Vagina (tissue), 2 donors: ENCODE results near the gene SLIT2. TPM values are rescaled to one million over a fixed set of nuclear protein-coding genes. Genes with fewer than 3 reads are reported as not detected.

ENCODE experiments used
- DNase-seq, 2 donors: peaks; one replicate each; pipeline ENCODE4 v3.0.0-alpha.2; 2017; ENCODE audit errors: extremely low spot score in 2 of 2
- H3K27ac ChIP-seq: fragments of 200-600 bp; sonication (generic); one replicate; pipeline ENCODE4 v1.5.1; 2019
- H3K27me3 ChIP-seq: fragments of 200-600 bp; sonication (generic); one replicate; pipeline ENCODE4 v1.5.1; 2019
- H3K36me3 ChIP-seq, 2 donors: fragments of 200-600 bp; sonication (generic); one replicate each; pipeline ENCODE4 v1.5.1; 2017 to 2019
- H3K4me1 ChIP-seq: fragments of 200-600 bp; sonication (generic); one replicate; pipeline ENCODE4 v1.5.1; 2019
- H3K4me3 ChIP-seq, 2 donors: fragments of 200-600 bp; sonication (generic); 1 replicate in 1 of 2; 2 replicates in 1 of 2; pipeline ENCODE4 v1.5.1; 2016 to 2019
- H3K9me3 ChIP-seq: fragments of 200-600 bp; sonication (generic); one replicate; pipeline ENCODE4 v1.5.1; 2019
- CTCF ChIP-seq, 3 experiments: fragments of 450-650 bp in 2 of 3; fragments of 200-600 bp in 1 of 3; sonication (generic) in 1 of 3; IDR thresholded peaks; one replicate each; pipeline ENCODE4 v1.5.1; 2017 to 2019; ENCODE audit warnings: antibody characterized with exemption in 3 of 3, mild to moderate bottlenecking in 2 of 3, moderate library complexity in 2 of 3
- POLR2A ChIP-seq, 2 donors: fragments of 450-650 bp; IDR thresholded peaks; one replicate each; pipeline ENCODE4 v1.6.1; 2017; ENCODE audit warnings: antibody characterized with exemption in 2 of 2, mild to moderate bottlenecking in 2 of 2, moderate library complexity in 2 of 2
- POLR2AphosphoS5 ChIP-seq, 2 donors: sonication (generic); formaldehyde crosslinking; IDR thresholded peaks; one replicate each; pipeline ENCODE4 v1.9.0; 2017; ENCODE audit warnings: antibody characterized with exemption in 2 of 2, mild to moderate bottlenecking in 2 of 2, low read depth in 1 of 2; ENCODE audit not compliant: insufficient read depth in 1 of 2
- intact Hi-C: fragments of 100-400 bp; cut with DNase I; formaldehyde crosslinking; loops from one replicate; pipeline ENCODE4 v1.15.1; 2023
- total RNA-seq: library from RNA; depleted of rRNA; stranded (reverse); fragments of >200 nt; gene quantifications from one replicate; pipeline ENCODE4 v1.2.3, GENCODE V29; 2016

Gene SLIT2
- total RNA-seq, 1 donor from 2014 or later, result 29.2 TPM

GRCh38 chr4:20284990-20285389, 33.3 kb downstream of the SLIT2 start:
- intact Hi-C loops, result no loop called here
- no peaks in the 10 kb centered on the region for H3K36me3 ChIP-seq
- DNase-seq, result no peak
- H3K27me3 ChIP-seq, result no peaks in the 10 kb centered on the region
- no peak overlapping the region for H3K27ac ChIP-seq
- TF ChIP-seq POLR2A (IDR thresholded peaks at IDR 0.05), result no peak
- no peak for TF ChIP-seq POLR2AphosphoS5 (IDR thresholded peaks at IDR 0.05; ENCODE audit: insufficient read depth in 1 of 2, low read depth in 1 of 2)
- TF ChIP-seq CTCF (IDR thresholded peaks at IDR 0.05), result no peak
- H3K4me3 ChIP-seq, result no peak overlapping the region
- no peaks in the 10 kb centered on the region for H3K9me3 ChIP-seq
- H3K4me1 ChIP-seq, result no peaks in the 10 kb centered on the region

GRCh38 chr4:20287246-20287645, 35.5 kb downstream of the SLIT2 start:
- no peak for DNase-seq
- Histone ChIP-seq H3K4me1 (no peaks in the 10 kb centered on the region), H3K27me3 (no peaks in the 10 kb centered on the region), H3K27ac (no peak overlapping the region), H3K36me3 (no peaks in the 10 kb centered on the region), H3K9me3 (no peaks in the 10 kb centered on the region), H3K4me3 (no peak overlapping the region)
- intact Hi-C loops, result no loop called here
- TF ChIP-seq POLR2AphosphoS5 (IDR thresholded peaks at IDR 0.05; ENCODE audit: insufficient read depth in 1 of 2, low read depth in 1 of 2) (no peak), CTCF (IDR thresholded peaks at IDR 0.05) (no peak), POLR2A (IDR thresholded peaks at IDR 0.05) (no peak)

- intact Hi-C loops, result no loop called here
- Histone ChIP-seq H3K27ac (no peak overlapping the region), H3K4me3 (no peak overlapping the region), H3K27me3 (no peaks in the 10 kb centered on the region), H3K9me3 (no peaks in the 10 kb centered on the region), H3K4me1 (no peaks in the 10 kb centered on the region), H3K36me3 (no peaks in the 10 kb centered on the region)
- TF ChIP-seq POLR2AphosphoS5 (IDR thresholded peaks at IDR 0.05; ENCODE audit: insufficient read depth in 1 of 2, low read depth in 1 of 2) (no peak), POLR2A (IDR thresholded peaks at IDR 0.05) (no peak), CTCF (IDR thresholded peaks at IDR 0.05) (no peak)
- no peak for DNase-seq
Measured at GRCh38 chr4:20288047-20288650, 36.4 kb downstream of the SLIT2 start.

GRCh38 chr4:20288846-20289512, 37.3 kb downstream of the SLIT2 start:
- intact Hi-C loops, result no loop called here
- Histone ChIP-seq H3K27ac (no peak overlapping the region), H3K4me1 (no peaks in the 10 kb centered on the region), H3K27me3 (no peaks in the 10 kb centered on the region), H3K4me3 (no peak overlapping the region), H3K9me3 (no peaks in the 10 kb centered on the region), H3K36me3 (no peaks in the 10 kb centered on the region)
- TF ChIP-seq POLR2AphosphoS5 (IDR thresholded peaks at IDR 0.05; ENCODE audit: insufficient read depth in 1 of 2, low read depth in 1 of 2) (no peak), CTCF (IDR thresholded peaks at IDR 0.05) (no peak), POLR2A (IDR thresholded peaks at IDR 0.05) (no peak)
- no peak for DNase-seq

- Histone ChIP-seq H3K9me3 (no peaks in the 10 kb centered on the region), H3K4me3 (no peak overlapping the region), H3K36me3 (no peaks in the 10 kb centered on the region), H3K4me1 (no peaks in the 10 kb centered on the region), H3K27ac (no peak overlapping the region), H3K27me3 (no peaks in the 10 kb centered on the region)
- no peak for DNase-seq
- intact Hi-C loops, result no loop called here
- TF ChIP-seq POLR2AphosphoS5 (IDR thresholded peaks at IDR 0.05; ENCODE audit: insufficient read depth in 1 of 2, low read depth in 1 of 2), result no peak
- no peak for TF ChIP-seq CTCF (IDR thresholded peaks at IDR 0.05)
- no peak for TF ChIP-seq POLR2A (IDR thresholded peaks at IDR 0.05)
Measured at GRCh38 chr4:20289782-20290181, 38.1 kb downstream of the SLIT2 start.
